ENCODE data around the gene ZNF280D. TPM values are rescaled to one million over a fixed set of nuclear protein-coding genes. Genes with fewer than 3 reads are reported as not detected.

Gene ZNF280D
- total and polyA plus RNA-seq, 3 experiments from 2014 or later = 8.4 to 20.2 (median 18.7) TPM

- ChIA-PET POLR2A (no interaction called here), CTCF (no interaction called here)
- H3K27ac ChIP-seq (ENCODE audit: low read depth, low read length) = no peak overlapping the region
- H3K4me3 Mint-ChIP-seq = no peak overlapping the region
- H3K36me3 ChIP-seq (ENCODE audit: insufficient read depth, low read length) = no peaks in the 10 kb centered on the region
- no peaks in the 10 kb centered on the region for H3K9me3 ChIP-seq (ENCODE audit: low read length)
- H3K27ac Mint-ChIP-seq = no peak overlapping the region
- no peaks in the 10 kb centered on the region for H3K9me3 Mint-ChIP-seq
- H3K27me3 Mint-ChIP-seq = peaks cover 4 to 14% of the 10 kb centered on the region in 2 donors
- no peak overlapping the region for H3K4me3 ChIP-seq (ENCODE audit: low read length)
- peaks cover 0 to 7% (median 0%) of the 10 kb centered on the region in 3 donors for H3K36me3 Mint-ChIP-seq
- DNase-seq = no peak
- H3K27me3 ChIP-seq (ENCODE audit: insufficient read depth, low read length, poor library complexity, severe bottlenecking) = no peaks in the 10 kb centered on the region
- H3K4me1 Mint-ChIP-seq = no peaks in the 10 kb centered on the region
- H3K4me1 ChIP-seq (ENCODE audit: insufficient read depth, low read length) = no peaks in the 10 kb centered on the region
These were observed 26.1 kb upstream of the ZNF280D start for GRCh38 chr15:56759450-56759845.

GRCh38 chr15:56758770-56759449 is 25.6 kb upstream of the ZNF280D start:
- ChIA-PET POLR2A (no interaction called here), CTCF (no interaction called here)
- H3K36me3 ChIP-seq (ENCODE audit: insufficient read depth, low read length) = no peaks in the 10 kb centered on the region
- H3K4me1 ChIP-seq (ENCODE audit: insufficient read depth, low read length) = no peaks in the 10 kb centered on the region
- no peak overlapping the region for H3K4me3 ChIP-seq (ENCODE audit: low read length)
- H3K27ac ChIP-seq (ENCODE audit: low read depth, low read length) = no peak overlapping the region
- Mint-ChIP-seq H3K36me3 (peaks cover 0 to 7% (median 0%) of the 10 kb centered on the region in 3 donors), H3K27ac (no peak overlapping the region), H3K27me3 (peaks cover 4 to 14% of the 10 kb centered on the region in 2 donors), H3K4me3 (no peak overlapping the region), H3K9me3 (no peaks in the 10 kb centered on the region), H3K4me1 (no peaks in the 10 kb centered on the region)
- no peaks in the 10 kb centered on the region for H3K27me3 ChIP-seq (ENCODE audit: insufficient read depth, low read length, poor library complexity, severe bottlenecking)
- no peak for DNase-seq
- H3K9me3 ChIP-seq (ENCODE audit: low read length) = no peaks in the 10 kb centered on the region

- DNase-seq = no peak
- POLR2A ChIA-PET = no interaction called here
- no peak overlapping the region for H3K4me3 Mint-ChIP-seq
- no peaks in the 10 kb centered on the region for H3K9me3 ChIP-seq (ENCODE audit: low read length)
- no peaks in the 10 kb centered on the region for H3K27me3 ChIP-seq (ENCODE audit: insufficient read depth, low read length, poor library complexity, severe bottlenecking)
- H3K4me3 ChIP-seq (ENCODE audit: low read length) = no peak overlapping the region
- H3K36me3 ChIP-seq (ENCODE audit: insufficient read depth, low read length) = no peaks in the 10 kb centered on the region
- H3K9me3 Mint-ChIP-seq = no peaks in the 10 kb centered on the region
- no peaks in the 10 kb centered on the region for H3K4me1 Mint-ChIP-seq
- H3K36me3 Mint-ChIP-seq = peaks cover 0 to 7% (median 0%) of the 10 kb centered on the region in 3 donors
- CTCF ChIA-PET = no interaction called here
- H3K27ac Mint-ChIP-seq = peak overlapping the region in 1 of 8 donors; percentile 42
- no peaks in the 10 kb centered on the region for H3K4me1 ChIP-seq (ENCODE audit: insufficient read depth, low read length)
- peaks cover 4 to 16% of the 10 kb centered on the region in 2 donors for H3K27me3 Mint-ChIP-seq
- H3K27ac ChIP-seq (ENCODE audit: low read depth, low read length) = no peak overlapping the region
These were observed 24.6 kb upstream of the ZNF280D start for GRCh38 chr15:56757875-56758274.

GRCh38 chr15:56754772-56755370 is 21.6 kb upstream of the ZNF280D start:
- POLR2A ChIA-PET = no interaction called here
- H3K4me1 Mint-ChIP-seq = no peaks in the 10 kb centered on the region
- Histone ChIP-seq H3K27me3 (ENCODE audit: insufficient read depth, low read length, poor library complexity, severe bottlenecking) (no peaks in the 10 kb centered on the region), H3K4me3 (ENCODE audit: low read length) (no peak overlapping the region), H3K27ac (ENCODE audit: low read depth, low read length) (no peak overlapping the region), H3K36me3 (ENCODE audit: insufficient read depth, low read length) (no peaks in the 10 kb centered on the region), H3K9me3 (ENCODE audit: low read length) (no peaks in the 10 kb centered on the region), H3K4me1 (ENCODE audit: insufficient read depth, low read length) (no peaks in the 10 kb centered on the region)
- CTCF ChIA-PET = no interaction called here
- H3K36me3 Mint-ChIP-seq = peaks cover 0 to 7% (median 0%) of the 10 kb centered on the region in 3 donors
- H3K4me3 Mint-ChIP-seq = no peak overlapping the region
- DNase-seq = no peak
- H3K27me3 Mint-ChIP-seq = peaks cover 4 to 24% of the 10 kb centered on the region in 2 donors
- H3K27ac Mint-ChIP-seq = no peak overlapping the region
- H3K9me3 Mint-ChIP-seq = no peaks in the 10 kb centered on the region

- Mint-ChIP-seq H3K4me3 (no peak overlapping the region), H3K9me3 (no peaks in the 10 kb centered on the region), H3K36me3 (peaks cover 0 to 7% (median 0%) of the 10 kb centered on the region in 3 donors), H3K4me1 (no peaks in the 10 kb centered on the region), H3K27ac (no peak overlapping the region), H3K27me3 (peaks cover 4 to 24% of the 10 kb centered on the region in 2 donors)
- no peaks in the 10 kb centered on the region for H3K4me1 ChIP-seq (ENCODE audit: insufficient read depth, low read length)
- H3K27ac ChIP-seq (ENCODE audit: low read depth, low read length) = no peak overlapping the region
- no peaks in the 10 kb centered on the region for H3K36me3 ChIP-seq (ENCODE audit: insufficient read depth, low read length)
- H3K9me3 ChIP-seq (ENCODE audit: low read length) = no peaks in the 10 kb centered on the region
- no peak for DNase-seq
- ChIA-PET CTCF (no interaction called here), POLR2A (no interaction called here)
- H3K27me3 ChIP-seq (ENCODE audit: insufficient read depth, low read length, poor library complexity, severe bottlenecking) = no peaks in the 10 kb centered on the region
- H3K4me3 ChIP-seq (ENCODE audit: low read length) = no peak overlapping the region
These were observed 19.7 kb upstream of the ZNF280D start for GRCh38 chr15:56752986-56753385.

- no peak for DNase-seq
- ChIA-PET CTCF (no interaction called here), POLR2A (no interaction called here)
- H3K27ac ChIP-seq (ENCODE audit: low read depth, low read length) = no peak overlapping the region
- Mint-ChIP-seq H3K27me3 (peaks cover 0 to 22% of the 10 kb centered on the region in 2 donors), H3K27ac (no peak overlapping the region), H3K4me1 (no peaks in the 10 kb centered on the region), H3K4me3 (no peak overlapping the region), H3K9me3 (no peaks in the 10 kb centered on the region), H3K36me3 (no peaks in the 10 kb centered on the region)
- no peaks in the 10 kb centered on the region for H3K4me1 ChIP-seq (ENCODE audit: insufficient read depth, low read length)
- no peaks in the 10 kb centered on the region for H3K27me3 ChIP-seq (ENCODE audit: insufficient read depth, low read length, poor library complexity, severe bottlenecking)
- no peaks in the 10 kb centered on the region for H3K9me3 ChIP-seq (ENCODE audit: low read length)
- no peaks in the 10 kb centered on the region for H3K36me3 ChIP-seq (ENCODE audit: insufficient read depth, low read length)
- no peak overlapping the region for H3K4me3 ChIP-seq (ENCODE audit: low read length)
These were observed 16.7 kb upstream of the ZNF280D start for GRCh38 chr15:56749982-56750381.

- no peaks in the 10 kb centered on the region for H3K9me3 ChIP-seq (ENCODE audit: low read length)
- no peaks in the 10 kb centered on the region for H3K4me1 Mint-ChIP-seq
- H3K4me3 Mint-ChIP-seq = no peak overlapping the region
- no peak overlapping the region for H3K4me3 ChIP-seq (ENCODE audit: low read length)
- POLR2A ChIA-PET = no interaction called here
- no peak overlapping the region for H3K27ac ChIP-seq (ENCODE audit: low read depth, low read length)
- peaks cover 4 to 16% of the 10 kb centered on the region in 2 donors for H3K27me3 Mint-ChIP-seq
- no peak for DNase-seq
- CTCF ChIA-PET = no interaction called here
- H3K27ac Mint-ChIP-seq = no peak overlapping the region
- no peaks in the 10 kb centered on the region for H3K27me3 ChIP-seq (ENCODE audit: insufficient read depth, low read length, poor library complexity, severe bottlenecking)
- H3K36me3 Mint-ChIP-seq = no peaks in the 10 kb centered on the region
- no peaks in the 10 kb centered on the region for H3K4me1 ChIP-seq (ENCODE audit: insufficient read depth, low read length)
- H3K36me3 ChIP-seq (ENCODE audit: insufficient read depth, low read length) = no peaks in the 10 kb centered on the region
- H3K9me3 Mint-ChIP-seq = no peaks in the 10 kb centered on the region
These were observed 11.7 kb upstream of the ZNF280D start for GRCh38 chr15:56744701-56745683.

GRCh38 chr15:56741541-56741940 is 8.2 kb upstream of the ZNF280D start:
- no peak overlapping the region for H3K27ac Mint-ChIP-seq
- Histone ChIP-seq H3K27ac (ENCODE audit: low read depth, low read length) (no peak overlapping the region), H3K9me3 (ENCODE audit: low read length) (no peaks in the 10 kb centered on the region), H3K27me3 (ENCODE audit: insufficient read depth, low read length, poor library complexity, severe bottlenecking) (no peaks in the 10 kb centered on the region), H3K36me3 (ENCODE audit: insufficient read depth, low read length) (no peaks in the 10 kb centered on the region), H3K4me1 (ENCODE audit: insufficient read depth, low read length) (no peaks in the 10 kb centered on the region), H3K4me3 (ENCODE audit: low read length) (no peak overlapping the region)
- DNase-seq = no peak
- no peaks in the 10 kb centered on the region for H3K4me1 Mint-ChIP-seq
- CTCF ChIA-PET = interaction anchor here (1.7 kb wide), 1 partner anchor 8 kb away, joined by 5 read pairs; the partner anchor contains the start of gene ZNF280D
- H3K9me3 Mint-ChIP-seq = no peaks in the 10 kb centered on the region
- no peaks in the 10 kb centered on the region for H3K36me3 Mint-ChIP-seq
- H3K27me3 Mint-ChIP-seq = peaks cover 4 to 10% of the 10 kb centered on the region in 2 donors
- H3K4me3 Mint-ChIP-seq = no peak overlapping the region
- POLR2A ChIA-PET = interaction anchor here (0.6 kb wide), 1 partner anchor 190 kb away, joined by 4 read pairs; no protein-coding TSS in a partner anchor
